ENCODE data around the gene ECSCR. TPM values are rescaled to one million over a fixed set of nuclear protein-coding genes. Genes with fewer than 3 reads are reported as not detected.

ECSCR gene
- total and polyA plus RNA-seq, 2 of the 8 experiments (the other 6 are each of a cell fraction or from before 2014, with no cell fraction given) = 2.7 to 7.2 TPM

DNA sequence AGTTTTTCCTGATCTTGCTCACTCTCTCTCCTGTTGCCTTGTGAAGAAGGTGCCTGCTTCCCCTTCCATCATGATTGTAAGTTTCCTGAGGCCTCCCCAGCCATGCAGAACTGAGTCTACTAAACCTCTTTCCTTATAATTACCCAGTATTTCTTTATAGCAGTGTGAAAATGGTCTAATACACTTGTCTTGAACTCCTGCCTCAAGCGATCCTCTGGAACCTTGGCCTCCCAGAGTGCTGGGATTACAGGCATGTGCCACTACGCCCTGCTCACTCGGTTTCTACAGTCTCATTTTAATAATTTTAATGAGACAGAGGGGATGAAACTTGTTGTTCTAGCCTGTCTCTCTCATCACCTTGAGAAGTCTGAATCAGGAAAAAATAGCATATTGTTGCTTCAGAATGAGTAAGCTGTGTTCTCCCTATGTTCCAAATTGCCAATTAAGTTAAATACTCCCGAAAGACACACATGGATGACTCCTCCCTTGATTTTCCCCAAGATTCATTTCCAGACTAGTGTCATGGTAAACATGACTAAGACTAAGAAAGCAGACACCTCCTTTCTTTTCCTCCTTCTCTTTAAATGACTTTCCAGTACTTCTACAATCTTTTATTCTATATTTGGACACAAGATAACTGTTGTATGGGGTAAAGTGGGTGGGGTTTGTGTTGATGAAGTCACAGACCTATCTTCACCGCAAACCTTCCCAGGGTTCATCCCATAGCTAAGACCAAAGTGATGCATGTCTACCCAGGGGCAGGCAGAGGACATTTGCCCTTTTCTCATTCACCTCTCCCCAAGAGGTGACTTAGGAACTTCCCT lies 15.4 kb downstream of the ECSCR start (continued):
- no peak for TF ChIP-seq KDM4A (IDR thresholded peaks at IDR 0.05; ENCODE audit: low read depth, low read length, severe bottlenecking)
- TF ChIP-seq, protein P1, sequence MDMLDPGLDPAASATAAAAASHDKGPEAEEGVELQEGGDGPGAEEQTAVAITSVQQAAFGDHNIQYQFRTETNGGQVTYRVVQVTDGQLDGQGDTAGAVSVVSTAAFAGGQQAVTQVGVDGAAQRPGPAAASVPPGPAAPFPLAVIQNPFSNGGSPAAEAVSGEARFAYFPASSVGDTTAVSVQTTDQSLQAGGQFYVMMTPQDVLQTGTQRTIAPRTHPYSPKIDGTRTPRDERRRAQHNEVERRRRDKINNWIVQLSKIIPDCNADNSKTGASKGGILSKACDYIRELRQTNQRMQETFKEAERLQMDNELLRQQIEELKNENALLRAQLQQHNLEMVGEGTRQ (IDR thresholded peaks at IDR 0.05; ENCODE audit: low read length) = no peak
- TF ChIP-seq SRF (IDR thresholded peaks at IDR 0.05; ENCODE audit: low read depth, low read length) = no peak
- TF ChIP-seq, protein P2, sequence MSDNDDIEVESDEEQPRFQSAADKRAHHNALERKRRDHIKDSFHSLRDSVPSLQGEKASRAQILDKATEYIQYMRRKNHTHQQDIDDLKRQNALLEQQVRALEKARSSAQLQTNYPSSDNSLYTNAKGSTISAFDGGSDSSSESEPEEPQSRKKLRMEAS (IDR thresholded peaks at IDR 0.05) = no peak
- TF ChIP-seq EGR1 (IDR thresholded peaks at IDR 0.05; ENCODE audit: borderline replicate concordance, low read depth, low read length) = no peak
- TF ChIP-seq CHD1 (IDR thresholded peaks at IDR 0.05; ENCODE audit: low read depth, low read length) = no peak
- TF ChIP-seq EZH2 (IDR thresholded peaks at IDR 0.05; ENCODE audit: low read depth, low read length, severe bottlenecking) = no peak
- TF ChIP-seq SUZ12 (IDR thresholded peaks at IDR 0.05; ENCODE audit: low read length) = no peak
- no peak for TF ChIP-seq TEAD4 (IDR thresholded peaks at IDR 0.05; ENCODE audit: low read depth, low read length)
